ENCODE measurements around the gene TIMP3. TPM values are rescaled to one million over a fixed set of nuclear protein-coding genes. Genes with fewer than 3 reads are reported as not detected.

TIMP3 gene
- total and polyA plus RNA-seq, 8 donors, result 30.4 to 248 (median 107) TPM

- peaks cover 0 to 16% (median 10%) of the 10 kb centered on the region in 4 donors for H3K4me1 ChIP-seq
- H3K27me3 ChIP-seq, result peaks cover 0 to 15% (median 0%) of the 10 kb centered on the region in 3 donors
- no peaks in the 10 kb centered on the region for H3K9me3 ChIP-seq
- WGBS, 5 donors, result 46 to 71% (median 62%) methylated on average over 1 of the region's 1 CpG
- TF ChIP-seq POLR2AphosphoS5 (IDR thresholded peaks at IDR 0.05) (no peak), CTCF (IDR thresholded peaks at IDR 0.05) (no peak), POLR2A (IDR thresholded peaks at IDR 0.05) (no peak), EP300 (IDR thresholded peaks at IDR 0.05) (no peak)
- intact Hi-C loops (cut with DNase I; ENCODE audit: low total_unique reads), result no loop called here
- H3K4me3 ChIP-seq, result no peak overlapping the region
- H3K27ac ChIP-seq, result no peak overlapping the region
- DNase-seq, result no peak
- H3K36me3 ChIP-seq, result no peaks in the 10 kb centered on the region
These were observed 78.0 kb downstream of the TIMP3 start for GRCh38 chr22:32879550-32879949.

- peaks cover 0 to 15% (median 0%) of the 10 kb centered on the region in 3 donors for H3K27me3 ChIP-seq
- DNase-seq, result no peak
- 35 to 75% (median 62%) methylated on average over 1 to 2 of the region's 2 CpGs for WGBS, 5 donors
These were observed 78.6 kb downstream of the TIMP3 start for GRCh38 chr22:32880061-32880460.

GRCh38 chr22:32880505-32880892 is 79.0 kb downstream of the TIMP3 start:
- Histone ChIP-seq H3K27ac (peak overlapping the region in 1 of 5 donors; percentile 38), H3K9me3 (no peaks in the 10 kb centered on the region), H3K4me3 (no peak overlapping the region), H3K27me3 (peaks cover 0 to 15% (median 0%) of the 10 kb centered on the region in 3 donors), H3K4me1 (peaks cover 0 to 16% (median 10%) of the 10 kb centered on the region in 4 donors), H3K36me3 (no peaks in the 10 kb centered on the region)
- intact Hi-C loops (cut with DNase I; ENCODE audit: low total_unique reads), result no loop called here
- no peak for DNase-seq
- TF ChIP-seq EP300 (IDR thresholded peaks at IDR 0.05), result no peak
- no peak for TF ChIP-seq POLR2A (IDR thresholded peaks at IDR 0.05)
- no peak for TF ChIP-seq POLR2AphosphoS5 (IDR thresholded peaks at IDR 0.05)
- TF ChIP-seq CTCF (IDR thresholded peaks at IDR 0.05), result no peak
- 81 to 90% (median 86%) methylated on average over 7 of the region's 7 CpGs for WGBS, 5 donors

More at GRCh38 chr22:32880061-32880460, 78.6 kb downstream of the TIMP3 start:
- peaks cover 0 to 16% (median 10%) of the 10 kb centered on the region in 4 donors for H3K4me1 ChIP-seq
- no peak overlapping the region for H3K4me3 ChIP-seq
- H3K9me3 ChIP-seq, result no peaks in the 10 kb centered on the region
- no peaks in the 10 kb centered on the region for H3K36me3 ChIP-seq
- TF ChIP-seq EP300 (IDR thresholded peaks at IDR 0.05) (no peak), POLR2AphosphoS5 (IDR thresholded peaks at IDR 0.05) (no peak), POLR2A (IDR thresholded peaks at IDR 0.05) (no peak), CTCF (IDR thresholded peaks at IDR 0.05) (no peak)
- no peak overlapping the region for H3K27ac ChIP-seq
- intact Hi-C loops (cut with DNase I; ENCODE audit: low total_unique reads), result no loop called here

GRCh38 chr22:32880893-32881596 is 79.5 kb downstream of the TIMP3 start:
- intact Hi-C loops (cut with DNase I; ENCODE audit: low total_unique reads), result no loop called here
- peaks cover 0 to 16% (median 10%) of the 10 kb centered on the region in 4 donors for H3K4me1 ChIP-seq
- DNase-seq, result peak; percentile 26 to 94
- H3K36me3 ChIP-seq, result no peaks in the 10 kb centered on the region
- no peaks in the 10 kb centered on the region for H3K9me3 ChIP-seq
- H3K27ac ChIP-seq, result peak overlapping the region in 1 of 5 donors; percentile 38
- H3K4me3 ChIP-seq, result no peak overlapping the region
- 14 to 20% (median 17%) methylated on average over 14 to 20 of the region's 20 CpGs for WGBS, 5 donors
- TF ChIP-seq CTCF (IDR thresholded peaks at IDR 0.05) (no peak), POLR2AphosphoS5 (IDR thresholded peaks at IDR 0.05) (peak in 1 of 3 donors; percentile 35)
- H3K27me3 ChIP-seq, result peaks cover 0 to 15% (median 0%) of the 10 kb centered on the region in 3 donors

Data from stomach (tissue), 9 donors.